ENCODE measurements around the gene EGLN1. TPM values are rescaled to one million over a fixed set of nuclear protein-coding genes. Genes with fewer than 3 reads are reported as not detected.

Gene EGLN1
- total RNA-seq, 1 experiment from 2014 or later, result 29.0 TPM

GRCh38 chr1:231395998-231396390, 26.1 kb downstream of the EGLN1 start:
- peak overlapping the region; percentile 26; the same call in 1 of the 2 replicates for H3K27ac ChIP-seq (ENCODE audit: low read length)
- peaks cover 28% of the 10 kb centered on the region for H3K4me1 ChIP-seq (ENCODE audit: control insufficient read depth, insufficient read depth, low read length)
- H3K27me3 ChIP-seq (ENCODE audit: control insufficient read depth, insufficient read depth, low read length), result no peaks in the 10 kb centered on the region
- ATAC-seq (no peak), DNase-seq (ENCODE audit: low read depth, low spot score) (no peak)
- CTCF ChIA-PET, result no interaction called here
- POLR2A ChIA-PET, result no interaction called here
- H3K9me3 ChIP-seq (ENCODE audit: control insufficient read depth, insufficient read depth, low read depth, low read length), result no peaks in the 10 kb centered on the region
- intact Hi-C loops (cut with micrococcal nuclease; ENCODE audit: unreplicated experiment) (no loop called here), in situ Hi-C loops (cut with HindIII; ENCODE audit: low pct_unique_long_range_greater_than_20kb, low sequenced_read_pairs) (no loop called here)
- TF ChIP-seq TCF7L2 (IDR thresholded peaks at IDR 0.05; ENCODE audit: low read depth, low read length) (no peak), SIN3A (IDR thresholded peaks at IDR 0.05; ENCODE audit: borderline replicate concordance, insufficient read depth, low read depth, low read length) (no peak), CTCF (IDR thresholded peaks at IDR 0.05) (no peak), POLR2AphosphoS5 (IDR thresholded peaks at IDR 0.05; ENCODE audit: low read depth, low read length) (no peak), REST (IDR thresholded peaks at IDR 0.05; ENCODE audit: insufficient read depth in 1 of 2, low read depth in 2 of 2, low read length in 1 of 2) (no peak)
- peak overlapping the region in 1 of 2 experiments; percentile 7; a peak in 1 of 4 replicates for H3K4me3 ChIP-seq (ENCODE audit: low read depth in 2 of 2, low read length in 2 of 2)
- BruUV-seq (replicated peaks), result no TSS peak
- H3K36me3 ChIP-seq (ENCODE audit: control insufficient read depth, insufficient read depth, low read length), result no peaks in the 10 kb centered on the region

- peak; percentile 95 for ATAC-seq
- peak overlapping the region in 1 of 2 experiments; percentile 7; a peak in 1 of 4 replicates for H3K4me3 ChIP-seq (ENCODE audit: low read depth in 2 of 2, low read length in 2 of 2)
- no peaks in the 10 kb centered on the region for H3K27me3 ChIP-seq (ENCODE audit: control insufficient read depth, insufficient read depth, low read length)
- ChIA-PET CTCF (no interaction called here), POLR2A (no interaction called here)
- in situ Hi-C loops (cut with HindIII; ENCODE audit: low pct_unique_long_range_greater_than_20kb, low sequenced_read_pairs), result no loop called here
- H3K36me3 ChIP-seq (ENCODE audit: control insufficient read depth, insufficient read depth, low read length), result no peaks in the 10 kb centered on the region
- DNase-seq (ENCODE audit: low read depth, low spot score), result peak; percentile 90
- no peaks in the 10 kb centered on the region for H3K9me3 ChIP-seq (ENCODE audit: control insufficient read depth, insufficient read depth, low read depth, low read length)
- no peak for TF ChIP-seq POLR2AphosphoS5 (IDR thresholded peaks at IDR 0.05; ENCODE audit: low read depth, low read length)
- no peak for TF ChIP-seq SIN3A (IDR thresholded peaks at IDR 0.05; ENCODE audit: borderline replicate concordance, insufficient read depth, low read depth, low read length)
- no peak for TF ChIP-seq REST (IDR thresholded peaks at IDR 0.05; ENCODE audit: insufficient read depth in 1 of 2, low read depth in 2 of 2, low read length in 1 of 2)
- no peak for TF ChIP-seq CTCF (IDR thresholded peaks at IDR 0.05)
- no peak for TF ChIP-seq TCF7L2 (IDR thresholded peaks at IDR 0.05; ENCODE audit: low read depth, low read length)
- BruUV-seq (replicated peaks), result no TSS peak
- peaks cover 31% of the 10 kb centered on the region for H3K4me1 ChIP-seq (ENCODE audit: control insufficient read depth, insufficient read depth, low read length)
- peak overlapping the region; percentile 77 for H3K27ac ChIP-seq (ENCODE audit: low read length)
- intact Hi-C loops (cut with micrococcal nuclease; ENCODE audit: unreplicated experiment), result no loop called here
Measured at GRCh38 chr1:231395076-231395997, 26.8 kb downstream of the EGLN1 start.
